Cardiac fibroblast (primary cell): ENCODE data around the gene PARP1.

ENCODE experiments used
- DNase-seq, 2 donors: peaks; one replicate each; pipeline versions ENCODE4 v3.0.0 to v3.0.0-alpha.2; 2010; ENCODE audit warnings: low read depth in 2 of 2
- H3K4me3 ChIP-seq, 2 donors: replicated peaks in 1 of 2; 1 replicate in 1 of 2; 2 replicates in 1 of 2; pipeline ENCODE4 v1.5.1; 2011; ENCODE audit warnings: low read depth in 2 of 2, low read length in 2 of 2, mild to moderate bottlenecking in 2 of 2, moderate library complexity in 1 of 2
- TF ChIP-seq, protein P1 (sequence below): IDR thresholded peaks from one replicate; pipeline ENCODE4 v1.5.1; 2011; ENCODE audit warnings: low read depth, mild to moderate bottlenecking, low read length, inconsistent platforms

PARP1 gene

DNA sequence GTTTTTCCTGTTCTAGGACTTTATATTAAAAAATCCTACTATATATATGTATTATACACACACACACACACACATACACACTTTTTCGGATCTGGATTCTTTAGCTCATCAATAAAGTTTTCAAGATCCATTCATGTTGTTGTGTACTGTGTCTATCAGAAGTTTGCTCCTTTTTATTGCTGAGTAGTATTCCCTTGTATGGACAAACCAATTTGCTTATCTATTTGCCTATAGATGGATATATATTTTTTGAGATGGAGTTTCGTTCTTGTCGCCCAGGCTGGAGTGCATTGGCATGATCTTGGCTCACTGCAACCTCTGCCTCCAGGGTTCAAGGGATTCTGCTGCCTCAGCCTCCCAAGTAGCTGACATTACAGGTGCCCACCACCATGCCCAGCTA, 78.7 kb downstream of the PARP1 start:
- no peak for DNase-seq
- TF ChIP-seq, protein P1, sequence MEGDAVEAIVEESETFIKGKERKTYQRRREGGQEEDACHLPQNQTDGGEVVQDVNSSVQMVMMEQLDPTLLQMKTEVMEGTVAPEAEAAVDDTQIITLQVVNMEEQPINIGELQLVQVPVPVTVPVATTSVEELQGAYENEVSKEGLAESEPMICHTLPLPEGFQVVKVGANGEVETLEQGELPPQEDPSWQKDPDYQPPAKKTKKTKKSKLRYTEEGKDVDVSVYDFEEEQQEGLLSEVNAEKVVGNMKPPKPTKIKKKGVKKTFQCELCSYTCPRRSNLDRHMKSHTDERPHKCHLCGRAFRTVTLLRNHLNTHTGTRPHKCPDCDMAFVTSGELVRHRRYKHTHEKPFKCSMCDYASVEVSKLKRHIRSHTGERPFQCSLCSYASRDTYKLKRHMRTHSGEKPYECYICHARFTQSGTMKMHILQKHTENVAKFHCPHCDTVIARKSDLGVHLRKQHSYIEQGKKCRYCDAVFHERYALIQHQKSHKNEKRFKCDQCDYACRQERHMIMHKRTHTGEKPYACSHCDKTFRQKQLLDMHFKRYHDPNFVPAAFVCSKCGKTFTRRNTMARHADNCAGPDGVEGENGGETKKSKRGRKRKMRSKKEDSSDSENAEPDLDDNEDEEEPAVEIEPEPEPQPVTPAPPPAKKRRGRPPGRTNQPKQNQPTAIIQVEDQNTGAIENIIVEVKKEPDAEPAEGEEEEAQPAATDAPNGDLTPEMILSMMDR: no peak
- H3K4me3 ChIP-seq: no peak overlapping the region

DNA sequence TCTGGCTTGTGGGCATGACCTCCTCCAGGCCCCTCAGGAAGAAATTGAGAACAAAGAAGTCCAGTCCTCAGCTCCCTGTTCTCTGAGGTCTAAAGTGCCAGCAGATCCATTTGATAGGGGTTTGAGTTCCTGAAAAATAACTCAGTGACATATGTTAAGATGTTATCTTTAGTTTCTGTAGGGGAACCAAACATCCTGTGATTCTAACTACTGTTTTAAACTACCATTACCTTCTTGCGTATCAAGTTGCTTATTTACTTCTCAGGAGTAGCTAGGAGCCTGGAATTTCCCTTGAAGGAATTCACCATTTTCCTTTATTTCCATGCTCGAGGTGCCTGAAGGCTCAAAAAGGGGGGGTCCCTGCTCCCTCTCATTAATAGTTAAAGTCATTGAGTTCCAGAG, 80.1 kb downstream of the PARP1 start:
- TF ChIP-seq, protein P1: no peak
- DNase-seq: no peak
- no peak overlapping the region for H3K4me3 ChIP-seq

DNA sequence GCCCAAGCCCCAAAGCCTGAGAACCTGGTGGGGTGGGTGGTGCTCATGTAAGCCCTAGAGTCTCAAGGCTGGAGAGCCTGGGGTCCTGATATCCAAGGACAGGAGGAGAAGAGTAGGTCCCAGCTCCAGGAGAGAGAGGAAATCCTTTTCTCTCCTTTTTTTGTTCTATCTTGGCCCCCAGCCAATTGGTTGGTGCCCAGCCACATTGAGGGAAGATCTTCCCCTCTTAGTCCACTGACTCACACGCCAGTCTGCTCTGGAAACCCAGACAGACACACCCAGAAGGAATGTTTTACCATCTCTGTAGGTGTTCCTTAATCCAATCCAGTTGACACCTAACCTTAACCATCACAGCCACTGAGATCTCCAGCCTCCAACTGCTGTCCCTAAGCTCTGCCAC, 82.7 kb downstream of the PARP1 start:
- no peak overlapping the region for H3K4me3 ChIP-seq
- TF ChIP-seq, protein P1: no peak
- DNase-seq: peak; percentile 16 to 43

DNA sequence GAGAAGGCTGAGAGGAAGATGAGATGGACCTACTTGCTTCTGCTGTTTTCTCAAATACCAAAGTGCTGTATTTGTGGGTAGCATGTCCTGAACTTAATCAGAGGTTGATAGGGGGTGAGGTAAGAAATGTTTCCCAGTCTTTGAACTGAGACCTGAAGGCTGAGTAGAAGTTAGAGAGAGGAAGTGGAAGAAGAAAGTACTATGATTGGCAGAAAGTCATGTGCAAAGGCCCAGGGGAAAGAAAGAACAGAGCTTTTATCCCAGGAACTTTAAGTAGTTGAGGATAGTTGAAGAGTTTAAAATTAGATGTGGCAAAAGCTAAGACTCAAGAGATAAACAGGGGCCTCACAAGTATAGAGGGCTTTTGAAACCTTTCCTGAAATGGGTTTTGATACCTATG, 83.4 kb downstream of the PARP1 start:
- no peak for DNase-seq
- H3K4me3 ChIP-seq: no peak overlapping the region
- TF ChIP-seq, protein P1: no peak

DNA sequence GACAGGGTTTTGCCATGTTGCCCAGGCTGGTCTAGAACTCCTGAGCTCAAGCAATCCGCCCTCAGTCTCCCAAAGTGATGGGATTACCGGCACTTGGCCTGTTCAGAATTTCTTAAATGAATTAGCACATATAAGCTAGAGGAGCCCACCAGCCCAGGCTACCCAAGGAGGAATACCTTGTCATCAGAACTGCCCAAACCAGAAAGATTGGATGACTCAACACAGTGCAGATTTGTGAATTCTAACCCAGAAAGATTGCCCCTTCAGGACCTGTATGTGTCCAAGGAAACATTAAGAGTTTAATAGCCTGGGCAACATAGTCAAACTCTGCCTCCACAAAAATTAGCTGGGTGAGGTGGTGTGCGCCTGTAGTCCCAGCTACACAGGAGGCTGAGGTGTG, 84.9 kb downstream of the PARP1 start:
- TF ChIP-seq, protein P1: no peak
- no peak overlapping the region for H3K4me3 ChIP-seq
- DNase-seq: no peak

DNA sequence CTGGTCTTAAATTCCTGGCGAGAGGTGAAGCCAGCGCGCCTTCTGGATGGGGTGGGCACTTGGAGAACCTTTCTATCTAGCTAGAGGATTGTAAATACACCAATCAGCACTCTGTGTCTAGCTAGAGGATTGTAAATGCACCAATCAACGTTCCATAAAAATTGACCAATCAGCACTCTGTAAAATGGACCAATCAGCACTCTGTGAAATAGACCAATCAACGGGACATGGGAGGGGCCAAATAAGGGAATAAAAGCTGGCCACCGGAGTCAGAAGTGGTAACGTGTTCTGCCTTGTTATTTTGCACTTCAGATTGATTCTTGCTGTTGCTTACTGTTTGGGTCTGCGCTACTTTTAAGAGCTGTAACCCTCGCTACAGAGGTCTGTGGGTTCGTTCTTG, 87.0 kb downstream of the PARP1 start:
- no peak overlapping the region for H3K4me3 ChIP-seq
- TF ChIP-seq, protein P1: no peak
- DNase-seq: no peak

DNA sequence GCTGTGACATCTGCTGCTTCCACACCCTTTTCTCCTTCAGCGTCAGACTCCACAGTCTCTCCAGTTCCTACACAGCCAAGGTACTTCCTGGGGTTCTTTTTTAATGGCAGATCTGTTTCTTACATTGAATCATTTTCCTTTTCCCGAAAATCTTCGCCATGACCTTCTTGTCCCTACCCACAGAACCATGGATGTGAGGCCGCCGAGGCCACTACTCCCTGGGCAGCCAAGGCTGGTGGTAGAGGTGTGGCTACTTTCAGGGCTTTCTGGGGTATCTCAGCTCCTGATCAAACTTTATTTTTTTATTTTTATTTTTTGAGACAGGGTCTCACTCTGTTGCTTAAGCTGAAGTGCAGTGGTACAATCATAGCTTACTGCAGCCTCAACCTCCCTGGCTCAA, 89.4 kb downstream of the PARP1 start:
- TF ChIP-seq, protein P1: no peak
- H3K4me3 ChIP-seq: no peak overlapping the region
- DNase-seq: no peak
